Fibroblast of skin of right biceps (primary cell): ENCODE results near the gene HELLS.
A peak's percentile ranks its signal among the peaks of the same experiment; 100 is the strongest.
"Not testable (repeated sequence)": the region's sequence is repeated elsewhere in the genome, so short reads cannot be mapped to it uniquely, and the experiment has no call there.

Source experiments
- DNase-seq: peaks from one replicate; pipeline ENCODE4 v3.0.0-alpha.2; 2013

HELLS gene

DNA sequence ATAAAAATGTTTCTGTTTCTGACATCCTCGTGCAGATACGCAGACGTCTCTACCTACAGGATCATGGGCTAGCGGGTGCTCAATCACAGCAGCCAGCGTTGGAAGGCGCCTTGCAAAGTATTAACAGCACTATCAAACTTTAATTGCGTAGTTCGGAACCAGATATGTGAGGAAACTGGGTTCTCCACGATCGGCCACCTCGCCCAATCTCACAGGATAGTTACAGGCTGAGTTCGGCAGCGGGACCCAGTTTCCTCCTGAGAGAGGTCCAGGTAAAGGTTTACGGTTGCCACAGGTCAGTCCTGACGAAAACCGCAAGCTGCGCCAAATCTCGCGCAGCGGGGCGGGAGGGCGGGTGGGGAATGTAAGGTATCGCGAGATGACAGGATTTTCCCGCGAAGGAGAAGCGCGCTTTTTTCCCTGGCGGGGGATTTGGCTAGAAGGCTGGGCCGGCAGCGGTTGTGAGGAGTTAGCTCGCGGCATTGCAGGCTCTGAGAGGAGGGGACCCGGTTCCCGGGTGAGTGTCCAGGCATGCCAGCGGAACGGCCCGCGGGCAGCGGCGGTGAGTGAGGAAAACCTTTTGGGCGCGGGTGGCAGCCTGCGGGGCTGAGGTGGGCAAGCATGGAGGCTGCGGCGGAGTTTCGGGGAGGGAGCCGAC is at the start of gene HELLS:
Gene HELLS, plus strand, starts transcription at position 398 of the 658 bp plus-strand sequence. Its CDS starts 134 bp downstream, at position 532.
- DNase-seq: peak; percentile 89

- peak; percentile 18 for DNase-seq
Observed at GRCh38 chr10:94496010-94496409, 49.6 kb upstream of the HELLS start.

DNA sequence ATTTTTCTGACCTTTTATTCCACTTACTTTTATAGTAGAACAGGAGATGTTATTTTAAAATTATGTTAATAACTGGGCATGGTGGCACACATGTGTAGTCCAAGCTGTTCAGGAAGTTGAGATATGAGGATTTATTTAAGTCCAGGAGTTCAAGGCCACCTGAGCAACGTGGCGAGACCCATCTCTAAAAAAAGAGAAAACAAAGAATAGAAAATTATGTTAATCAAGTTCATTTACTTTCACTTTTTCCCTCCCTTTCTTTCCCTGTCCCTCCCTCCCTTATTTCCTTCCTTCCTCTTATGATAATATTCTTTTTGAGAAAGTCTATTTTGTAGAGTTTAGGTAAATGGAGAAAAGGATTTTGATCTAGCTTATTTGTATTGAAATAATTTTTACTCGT is 48.9 kb upstream of the HELLS start:
- no peak for DNase-seq

GRCh38 chr10:94500063-94500462 is 45.5 kb upstream of the HELLS start:
- peak; percentile 17 for DNase-seq

GRCh38 chr10:94521276-94522250 is 24.0 kb upstream of the HELLS start:
- no peak for DNase-seq

- peak; percentile 53 for DNase-seq
Observed at GRCh38 chr10:94524146-94524545, 21.4 kb upstream of the HELLS start.

DNA sequence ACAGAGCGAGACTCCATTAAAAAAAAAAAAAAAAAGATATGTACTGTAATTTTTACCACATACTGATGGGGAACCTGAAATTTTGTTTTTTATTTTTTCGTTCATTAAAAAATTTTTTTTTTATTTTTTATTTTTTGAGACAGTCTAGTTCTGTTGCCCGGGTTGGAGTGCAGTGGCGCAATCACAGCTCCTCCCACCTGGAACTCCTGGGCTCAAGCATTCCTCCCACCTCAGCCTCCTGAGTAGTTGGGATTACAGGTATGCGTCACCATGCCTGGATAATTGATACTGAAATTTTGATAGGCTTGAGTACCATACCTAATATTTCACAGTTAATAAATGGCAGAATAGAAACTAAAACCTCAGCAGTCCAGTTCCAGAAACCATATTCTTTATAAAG is 20.9 kb upstream of the HELLS start:
- DNase-seq: no peak

GRCh38 chr10:94531550-94531949 is 14.0 kb upstream of the HELLS start:
- not testable (repeated sequence) for DNase-seq

DNA sequence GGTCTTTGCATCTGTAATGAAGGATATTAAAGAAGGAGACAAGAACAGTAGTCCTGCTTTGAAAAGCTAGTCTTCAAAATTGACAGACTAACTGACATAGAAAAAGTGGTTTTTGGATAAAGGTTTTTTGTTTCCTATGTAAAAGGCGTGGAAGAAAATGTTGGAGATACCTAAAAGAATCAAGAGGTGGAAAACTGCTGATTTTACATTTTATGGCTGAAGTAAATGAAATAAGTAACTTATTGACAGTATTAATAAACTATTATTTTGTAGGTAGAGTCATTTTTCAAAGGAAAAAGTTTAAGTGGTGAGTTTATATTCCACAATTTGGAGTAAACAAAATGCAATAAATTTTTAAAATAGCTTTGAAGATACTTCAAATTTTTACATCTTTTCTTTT is 12.6 kb upstream of the HELLS start:
- no peak for DNase-seq

- DNase-seq: not testable (repeated sequence)
Observed at GRCh38 chr10:94542282-94542681, 3.3 kb upstream of the HELLS start.

GRCh38 chr10:94546049-94546900 is 687 bp downstream of the HELLS start:
- peak; percentile 7 for DNase-seq

- peak; percentile 12 for DNase-seq
Observed at GRCh38 chr10:94546901-94547185, 1.3 kb downstream of the HELLS start.

- no peak for DNase-seq
Observed at GRCh38 chr10:94549221-94549620, 3.6 kb downstream of the HELLS start.

- peak; percentile 14 for DNase-seq
Observed at GRCh38 chr10:94567714-94568307, 22.2 kb downstream of the HELLS start.

DNA sequence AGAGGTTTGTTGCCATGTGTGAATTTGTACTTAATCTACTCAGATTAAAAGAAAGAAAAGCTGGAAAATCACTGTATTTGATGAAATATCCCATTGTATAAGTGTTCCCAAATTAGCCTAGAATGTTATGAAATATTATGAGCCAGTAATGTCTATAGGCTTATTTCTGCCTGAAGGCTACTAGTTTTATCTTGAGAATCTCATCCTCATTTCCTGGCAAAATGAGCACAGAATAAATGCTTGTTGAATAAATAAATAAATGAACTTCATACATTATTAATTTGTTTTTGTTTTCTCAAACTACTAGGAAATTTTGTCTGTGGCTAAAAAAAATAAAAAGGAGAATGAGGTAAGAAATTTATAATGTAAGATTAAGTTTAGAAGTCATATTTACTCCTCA is 25.5 kb downstream of the HELLS start:
- DNase-seq: no peak

- DNase-seq: peak; percentile 20
Observed at GRCh38 chr10:94571528-94571927, 25.9 kb downstream of the HELLS start.

- no peak for DNase-seq
Observed at GRCh38 chr10:94578790-94579189, 33.2 kb downstream of the HELLS start.

GRCh38 chr10:94583124-94583523 is 37.5 kb downstream of the HELLS start:
- DNase-seq: no peak

GRCh38 chr10:94591461-94592205 is 46.0 kb downstream of the HELLS start:
- no peak for DNase-seq

- DNase-seq: no peak
Observed at GRCh38 chr10:94602729-94603515, 57.3 kb downstream of the HELLS start.

GRCh38 chr10:94607111-94607510 is 61.5 kb downstream of the HELLS start:
- no peak for DNase-seq
